HepG2 (cell line): ENCODE data around the gene PML. TPM values are rescaled to one million over a fixed set of nuclear protein-coding genes. Genes with fewer than 3 reads are reported as not detected.

ENCODE experiments used
- ATAC-seq: fragments of 200-7000 bp; cut with Tn5 transposase; 3 replicates; pipeline ENCODE4 v1.9.1; 2020; ENCODE audit warnings: mild to moderate bottlenecking, moderate library complexity
- BruUV-seq: library from RNA; stranded (reverse); fragments of 400-500 nt; replicated peaks from 2 replicates; lab custom pipeline; 2021; lab: Mats Ljungman, UMichigan
- CTCF ChIA-PET: fragments of 300-600 bp; formaldehyde crosslinking; extraction: SDS; loops from one replicate; lab custom pipeline; 2021; ENCODE audit warnings: low total read pairs, inconsistent platforms, low intra/inter-chr PET ratio; lab: Yijun Ruan, JAX
- POLR2A ChIA-PET: fragments of 350-600 bp; sonication (Branson Sonifier 250); formaldehyde crosslinking; loops from one replicate; lab custom pipeline; 2020; ENCODE audit warnings: antibody characterized with exemption, inconsistent platforms; lab: Yijun Ruan, JAX
- DNase-seq: peaks from one replicate; pipeline ENCODE4 v3.0.0-alpha.2; 2015; ENCODE audit warnings: low spot score
- FAIRE-seq: peaks from 3 replicates; lab custom pipeline; 2011; peaks lifted over from hg19 to GRCh38; lab: Jason Lieb, UNC
- H2AFZ ChIP-seq: one replicate; pipeline ENCODE4 v1.6.1; 2011; ENCODE audit warnings: low read length, inconsistent platforms
- H3K27ac ChIP-seq: fragments of 300-600 bp; 3 replicates; pipeline ENCODE4 v1.8.0; 2011; ENCODE audit warnings: mixed run types, mild to moderate bottlenecking, mixed read lengths, low read length, inconsistent platforms; ENCODE audit not compliant: insufficient read depth; ENCODE audit errors: extremely low read length
- H3K27me3 ChIP-seq, 2 experiments: fragments of 200-600 bp in 1 of 2; 2 replicates in 1 of 2; 3 replicates in 1 of 2; pipeline versions ENCODE4 v1.6.0 to v1.8.0; 2011; ENCODE audit warnings: low read length in 2 of 2, mild to moderate bottlenecking in 2 of 2, moderate library complexity in 2 of 2, inconsistent platforms in 1 of 2; ENCODE audit not compliant: insufficient read depth in 2 of 2, control insufficient read depth in 1 of 2
- H3K36me3 ChIP-seq, 2 experiments: fragments of 200-600 bp in 1 of 2; replicated peaks in 1 of 2; 2 replicates in 1 of 2; 3 replicates in 1 of 2; pipeline versions ENCODE4 v1.5.1 to v1.8.0; 2011; ENCODE audit warnings: low read length in 2 of 2, inconsistent platforms in 1 of 2; ENCODE audit not compliant: insufficient read depth in 2 of 2, control insufficient read depth in 1 of 2
- H3K4me1 ChIP-seq: 2 replicates; pipeline ENCODE4 v1.5.1; 2012; ENCODE audit warnings: low read length, inconsistent platforms; ENCODE audit not compliant: insufficient read depth
- H3K4me2 ChIP-seq: 2 replicates; pipeline ENCODE4 v1.6.0; 2011; ENCODE audit warnings: low read depth, low read length, inconsistent platforms
- H3K4me3 ChIP-seq, 3 experiments: fragments of 200-600 bp in 1 of 3; sonication (generic), shearing (Covaris generic) in 1 of 3; replicated peaks in 1 of 3; 2 replicates each; pipeline ENCODE4 v1.5.1; 2011 to 2016; ENCODE audit warnings: low read length in 3 of 3, inconsistent platforms in 2 of 3, low read depth in 2 of 3, mild to moderate bottlenecking in 2 of 3, control low read depth in 1 of 3, mixed read lengths in 1 of 3; ENCODE audit not compliant: insufficient read depth in 1 of 3
- H3K79me2 ChIP-seq: one replicate; pipeline ENCODE4 v1.6.1; 2011; ENCODE audit warnings: low read length, inconsistent platforms; ENCODE audit not compliant: insufficient read depth
- H3K9ac ChIP-seq: 2 replicates; pipeline ENCODE4 v1.6.0; 2011; ENCODE audit warnings: mild to moderate bottlenecking, low read depth, low read length, inconsistent platforms; ENCODE audit not compliant: insufficient read depth
- H3K9me3 ChIP-seq: 2 replicates; pipeline ENCODE4 v1.5.1; 2012; ENCODE audit warnings: mild to moderate bottlenecking, low read length
- H4K20me1 ChIP-seq: 2 replicates; pipeline ENCODE4 v1.6.0; 2011; ENCODE audit warnings: inconsistent platforms, mild to moderate bottlenecking, low read length, moderate library complexity; ENCODE audit not compliant: insufficient read depth
- CEBPB ChIP-seq: IDR thresholded peaks from 2 replicates; pipeline ENCODE4 v1.6.1; 2011; ENCODE audit warnings: low read depth, low read length, improper control_type of control experiment, borderline replicate concordance
- FOXO1 ChIP-seq: sonication (generic); formaldehyde crosslinking; IDR thresholded peaks from 2 replicates; pipeline ENCODE4 v1.4.0; 2020; ENCODE audit warnings: missing genetic modification reagents
- GABPB1 ChIP-seq: IDR thresholded peaks from 2 replicates; pipeline ENCODE4 v1.6.1; 2016; ENCODE audit warnings: mild to moderate bottlenecking, missing genetic modification reagents, moderate library complexity, missing compliant biosample characterization
- HNRNPK ChIP-seq: fragments of 200-400 bp; formaldehyde crosslinking; IDR thresholded peaks from 2 replicates; pipeline ENCODE4 v1.6.1; 2018; ENCODE audit warnings: low read length, low read depth, moderate library complexity, mild to moderate bottlenecking; ENCODE audit not compliant: poor library complexity, severe bottlenecking
- MAFF ChIP-seq: IDR thresholded peaks from 2 replicates; pipeline ENCODE4 v1.6.1; 2011; ENCODE audit warnings: low read depth, low read length, improper control_type of control experiment
- MYNN ChIP-seq: sonication (generic); formaldehyde crosslinking; IDR thresholded peaks from 2 replicates; pipeline ENCODE4 v1.4.0; 2020; ENCODE audit warnings: mild to moderate bottlenecking, low read depth, missing genetic modification reagents
- PCBP1 ChIP-seq: fragments of 200-400 bp; formaldehyde crosslinking; IDR thresholded peaks from 2 replicates; pipeline ENCODE4 v1.6.1; 2017; ENCODE audit warnings: mild to moderate bottlenecking, low read depth, low read length, borderline replicate concordance
- STAG1 ChIP-seq: sonication (generic); formaldehyde crosslinking; IDR thresholded peaks from 2 replicates; pipeline ENCODE4 v1.4.0; 2020; ENCODE audit warnings: missing genetic modification reagents
- ZNF205 ChIP-seq: IDR thresholded peaks from 2 replicates; pipeline ENCODE4 v1.6.1; 2018; ENCODE audit warnings: missing biosample characterization, missing genetic modification reagents
- ZNF296 ChIP-seq: sonication (generic); formaldehyde crosslinking; conservative IDR thresholded peaks from 2 replicates; pipeline ENCODE4 v1.5.0; 2020; ENCODE audit warnings: mild to moderate bottlenecking, missing genetic modification reagents
- ZNF556 ChIP-seq: sonication (generic); formaldehyde crosslinking; IDR thresholded peaks from 2 replicates; pipeline ENCODE4 v1.4.0; 2020; ENCODE audit warnings: mild to moderate bottlenecking, missing genetic modification reagents, borderline replicate concordance
- ZNF747 ChIP-seq: sonication (generic); formaldehyde crosslinking; IDR thresholded peaks from 2 replicates; pipeline ENCODE4 v1.8.1; 2023; ENCODE audit warnings: missing genetic modification reagents, mild to moderate bottlenecking, borderline replicate concordance
- ZSCAN25 ChIP-seq: sonication (generic); formaldehyde crosslinking; IDR thresholded peaks from 2 replicates; pipeline ENCODE4 v1.8.0; 2022; ENCODE audit warnings: mild to moderate bottlenecking, missing genetic modification reagents
- WGBS: methylation state at CpG from one replicate; pipeline ENCODE4 v1.1.6; 2017; ENCODE audit warnings: low lambda C conversion rate; 5-methylcytosine and 5-hydroxymethylcytosine counted together
- in situ Hi-C: cut with HindIII; loops from 2 replicates; pipeline ENCODE4 v1.10.0; 2017; ENCODE audit warnings: low pct_unique_long_range_greater_than_20kb; ENCODE audit not compliant: extremely low pct_ligation_motif_present
- intact Hi-C: fragments of 100-400 bp; cut with micrococcal nuclease; formaldehyde crosslinking; loops from one replicate; pipeline ENCODE4 v1.10.0; 2022; ENCODE audit not compliant: unreplicated experiment
- polyA plus RNA-seq, 8 experiments: library from polyadenylated mRNA; depleted of rRNA in 3 of 8; stranded (reverse) in 7 of 8; unstranded in 1 of 8; fragments of >200 nt; fragmentation: Illumina TruSeq in 4 of 8; extraction: Trizol in 4 of 8; gene quantifications; 2 replicates each; pipeline versions ENCODE4 v1.2.1 to v1.2.3, GENCODE V29; 2011 to 2016; ENCODE audit warnings: low read depth in 4 of 8, missing spikeins in 1 of 8, mixed read lengths in 1 of 8; ENCODE audit not compliant: insufficient read depth in 1 of 8
- total RNA-seq, 5 experiments: library from RNA; depleted of rRNA; stranded (reverse); fragments of >200 nt; fragmentation: Illumina TruSeq; extraction: Trizol; gene quantifications; 2 replicates each; pipeline ENCODE4 v1.2.3, GENCODE V29; 2016; ENCODE audit warnings: low read depth in 1 of 5
- TF ChIP-seq, protein P1 (sequence below): sonication (generic); formaldehyde crosslinking; IDR thresholded peaks from 2 replicates; pipeline ENCODE4 v1.4.0; 2020; ENCODE audit warnings: missing genetic modification reagents
- TF ChIP-seq, protein P2 (sequence below): sonication (generic); formaldehyde crosslinking; IDR thresholded peaks from 2 replicates; pipeline ENCODE4 v1.4.0; 2020; ENCODE audit warnings: missing genetic modification reagents, low read depth, mild to moderate bottlenecking, borderline replicate concordance
- TF ChIP-seq, protein P3 (sequence below): sonication (generic); formaldehyde crosslinking; IDR thresholded peaks from 2 replicates; pipeline ENCODE4 v1.5.0; 2020; ENCODE audit warnings: mild to moderate bottlenecking, missing genetic modification reagents, moderate library complexity

The PML gene
- total and polyA plus RNA-seq, 2 of the 13 experiments (the other 11 are each of a cell fraction or from before 2014, with no cell fraction given), result 2.9 to 3.9 TPM

DNA sequence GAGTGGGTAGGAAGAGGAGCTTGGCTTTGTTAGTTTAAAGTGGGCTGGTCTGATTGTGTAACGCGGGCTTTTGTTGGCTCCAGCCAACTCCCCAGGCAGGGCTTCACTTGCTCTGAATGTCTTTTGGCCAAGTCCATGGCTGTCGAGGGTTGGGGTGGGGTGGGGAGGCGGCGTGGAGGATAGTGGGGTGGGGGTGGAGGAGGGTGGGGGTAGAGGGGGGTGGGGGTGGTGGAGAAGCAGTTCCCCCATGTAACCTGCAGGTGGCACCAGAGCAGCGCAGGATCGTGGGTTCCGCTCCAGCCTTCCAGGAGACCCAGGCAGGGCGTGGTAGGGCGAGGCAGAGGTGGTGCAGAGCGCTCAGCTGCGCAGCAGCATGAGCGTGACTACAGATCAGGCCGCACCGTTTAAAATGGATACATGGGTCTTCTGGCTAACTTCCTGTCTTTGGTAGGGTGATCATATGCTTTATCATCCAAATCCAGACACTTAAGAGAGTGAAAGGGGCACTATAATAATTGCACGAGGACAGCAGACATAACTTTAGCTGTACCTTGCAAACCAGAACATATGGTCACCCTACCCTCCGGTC, 59.5 kb downstream of the PML start:
- no TSS peak for BruUV-seq
- peak; percentile 34 for FAIRE-seq

More for the DNA sequence above, 59.5 kb downstream of the PML start:
- Histone ChIP-seq H3K9me3 (no peaks in the 10 kb centered on the region), H3K4me1 (no peaks in the 10 kb centered on the region), H2AFZ (no peak overlapping the region), H3K9ac (no peak overlapping the region), H3K79me2 (no peaks in the 10 kb centered on the region), H3K27ac (no peak overlapping the region), H3K36me3 (no peaks in the 10 kb centered on the region), H4K20me1 (no peaks in the 10 kb centered on the region), H3K4me2 (peak overlapping the region; percentile 23; the same call in 1 of the 2 replicates), H3K4me3 (no peak overlapping the region), H3K27me3 (peaks cover 0 to 7% of the 10 kb centered on the region in 2 experiments; a peak in 2 of 5 replicates)
- CTCF ChIA-PET, result interaction anchor here (1.2 kb wide), 1 partner anchor 269 kb away, joined by 4 read pairs; no protein-coding TSS in a partner anchor
- DNase-seq (peak; percentile 37), ATAC-seq (peak; percentile 93)
- POLR2A ChIA-PET, result no interaction called here
- in situ Hi-C loops, result no loop called here
- TF ChIP-seq ZNF747 (CRISPR knock-in tag) (no peak), FOXO1 (no peak), STAG1 (CRISPR knock-in tag) (peak; percentile 50), GABPB1 (CRISPR knock-in tag) (0 out of 2 replicates have a peak, but pooled peaks have one; percentile 16), ZNF296 (CRISPR knock-in tag) (no peak), PCBP1 (0 out of 2 replicates have a peak, but pooled peaks have one; percentile 82), ZNF556 (no peak), ZSCAN25 (CRISPR knock-in tag) (peak; percentile 73), HNRNPK (peak; percentile 70), MAFF (no peak), ZNF205 (CRISPR knock-in tag) (peak; percentile 96), CEBPB (peak; percentile 15; the same call in 1 of the 2 replicates), MYNN (no peak)
- TF ChIP-seq, protein P1, sequence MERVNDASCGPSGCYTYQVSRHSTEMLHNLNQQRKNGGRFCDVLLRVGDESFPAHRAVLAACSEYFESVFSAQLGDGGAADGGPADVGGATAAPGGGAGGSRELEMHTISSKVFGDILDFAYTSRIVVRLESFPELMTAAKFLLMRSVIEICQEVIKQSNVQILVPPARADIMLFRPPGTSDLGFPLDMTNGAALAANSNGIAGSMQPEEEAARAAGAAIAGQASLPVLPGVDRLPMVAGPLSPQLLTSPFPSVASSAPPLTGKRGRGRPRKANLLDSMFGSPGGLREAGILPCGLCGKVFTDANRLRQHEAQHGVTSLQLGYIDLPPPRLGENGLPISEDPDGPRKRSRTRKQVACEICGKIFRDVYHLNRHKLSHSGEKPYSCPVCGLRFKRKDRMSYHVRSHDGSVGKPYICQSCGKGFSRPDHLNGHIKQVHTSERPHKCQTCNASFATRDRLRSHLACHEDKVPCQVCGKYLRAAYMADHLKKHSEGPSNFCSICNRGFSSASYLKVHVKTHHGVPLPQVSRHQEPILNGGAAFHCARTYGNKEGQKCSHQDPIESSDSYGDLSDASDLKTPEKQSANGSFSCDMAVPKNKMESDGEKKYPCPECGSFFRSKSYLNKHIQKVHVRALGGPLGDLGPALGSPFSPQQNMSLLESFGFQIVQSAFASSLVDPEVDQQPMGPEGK, result peak; percentile 39; the same call in 1 of the 2 replicates
- TF ChIP-seq, protein P2, sequence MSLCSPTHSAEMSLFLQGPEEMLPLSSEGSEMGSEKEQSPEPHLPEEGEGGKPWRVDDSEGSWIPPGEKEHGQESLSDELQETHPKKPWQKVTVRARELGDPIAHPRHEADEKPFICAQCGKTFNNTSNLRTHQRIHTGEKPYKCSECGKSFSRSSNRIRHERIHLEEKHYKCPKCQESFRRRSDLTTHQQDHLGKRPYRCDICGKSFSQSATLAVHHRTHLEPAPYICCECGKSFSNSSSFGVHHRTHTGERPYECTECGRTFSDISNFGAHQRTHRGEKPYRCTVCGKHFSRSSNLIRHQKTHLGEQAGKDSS (CRISPR knock-in tag), result 0 out of 2 replicates have a peak, but pooled peaks have one; percentile 50
- TF ChIP-seq, protein P3, sequence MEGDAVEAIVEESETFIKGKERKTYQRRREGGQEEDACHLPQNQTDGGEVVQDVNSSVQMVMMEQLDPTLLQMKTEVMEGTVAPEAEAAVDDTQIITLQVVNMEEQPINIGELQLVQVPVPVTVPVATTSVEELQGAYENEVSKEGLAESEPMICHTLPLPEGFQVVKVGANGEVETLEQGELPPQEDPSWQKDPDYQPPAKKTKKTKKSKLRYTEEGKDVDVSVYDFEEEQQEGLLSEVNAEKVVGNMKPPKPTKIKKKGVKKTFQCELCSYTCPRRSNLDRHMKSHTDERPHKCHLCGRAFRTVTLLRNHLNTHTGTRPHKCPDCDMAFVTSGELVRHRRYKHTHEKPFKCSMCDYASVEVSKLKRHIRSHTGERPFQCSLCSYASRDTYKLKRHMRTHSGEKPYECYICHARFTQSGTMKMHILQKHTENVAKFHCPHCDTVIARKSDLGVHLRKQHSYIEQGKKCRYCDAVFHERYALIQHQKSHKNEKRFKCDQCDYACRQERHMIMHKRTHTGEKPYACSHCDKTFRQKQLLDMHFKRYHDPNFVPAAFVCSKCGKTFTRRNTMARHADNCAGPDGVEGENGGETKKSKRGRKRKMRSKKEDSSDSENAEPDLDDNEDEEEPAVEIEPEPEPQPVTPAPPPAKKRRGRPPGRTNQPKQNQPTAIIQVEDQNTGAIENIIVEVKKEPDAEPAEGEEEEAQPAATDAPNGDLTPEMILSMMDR (CRISPR knock-in tag), result peak; percentile 67
- 12% methylated on average over 13 of the region's 17 CpGs for WGBS
- intact Hi-C loops, result no loop called here
